MM.1S (cell line): Measurements from ENCODE around the gene RPL7L1.

Experiments used
- DNase-seq: peaks from one replicate; pipeline ENCODE4 v3.0.0-alpha.2; 2015
- H2AFZ ChIP-seq: fragments of 300-600 bp; sonication (generic); 2 replicates; pipeline ENCODE4 v1.6.0; 2016; ENCODE audit warnings: antibody characterized with exemption, low read length
- H3F3A ChIP-seq: fragments of 300-600 bp; sonication (generic); 2 replicates; pipeline ENCODE4 v1.6.1; 2016; ENCODE audit warnings: mild to moderate bottlenecking, antibody characterized with exemption, low read length, moderate library complexity, mixed read lengths; ENCODE audit not compliant: insufficient read depth
- H3K27ac ChIP-seq: fragments of 300-600 bp; sonication (generic); 2 replicates; pipeline ENCODE4 v1.5.1; 2016; ENCODE audit warnings: mild to moderate bottlenecking, low read length
- H3K27me3 ChIP-seq: fragments of 300-600 bp; sonication (generic); replicated peaks from 2 replicates; pipeline ENCODE4 v1.6.0; 2016; ENCODE audit warnings: low read length; ENCODE audit not compliant: insufficient read depth
- H3K36me3 ChIP-seq: fragments of 300-600 bp; sonication (generic); replicated peaks from 2 replicates; pipeline ENCODE4 v1.6.1; 2016; ENCODE audit warnings: mild to moderate bottlenecking, low read length, mixed read lengths; ENCODE audit not compliant: insufficient read depth
- H3K4me1 ChIP-seq: fragments of 300-600 bp; sonication (generic); 2 replicates; pipeline ENCODE4 v1.6.1; 2016; ENCODE audit warnings: low read length, mixed read lengths
- H3K4me2 ChIP-seq: fragments of 300-600 bp; sonication (generic); 2 replicates; pipeline ENCODE4 v1.6.0; 2016; ENCODE audit warnings: low read depth, low read length
- H3K4me3 ChIP-seq: fragments of 300-600 bp; sonication (generic); 2 replicates; pipeline ENCODE4 v1.5.1; 2016; ENCODE audit warnings: low read length, mixed read lengths
- H3K79me2 ChIP-seq: fragments of 300-600 bp; sonication (generic); 2 replicates; pipeline ENCODE4 v1.6.1; 2016; ENCODE audit warnings: mixed run types, low read length, mixed read lengths
- H3K9ac ChIP-seq: fragments of 300-600 bp; sonication (generic); 2 replicates; pipeline ENCODE4 v1.6.1; 2016; ENCODE audit warnings: low read length, mixed read lengths
- H3K9me2 ChIP-seq: fragments of 300-600 bp; sonication (generic); replicated peaks from 2 replicates; pipeline ENCODE4 v1.6.1; 2016; ENCODE audit warnings: mild to moderate bottlenecking, low read length, mixed read lengths; ENCODE audit not compliant: insufficient read depth
- H3K9me3 ChIP-seq: fragments of 300-600 bp; sonication (generic); replicated peaks from 2 replicates; pipeline ENCODE4 v1.6.1; 2016; ENCODE audit warnings: mild to moderate bottlenecking, low read length, mixed read lengths; ENCODE audit not compliant: insufficient read depth
- H4K20me1 ChIP-seq: fragments of 300-600 bp; sonication (generic); 2 replicates; pipeline ENCODE4 v1.6.1; 2016; ENCODE audit warnings: mild to moderate bottlenecking, low read length, moderate library complexity, mixed read lengths; ENCODE audit not compliant: insufficient read depth
- EZH2 ChIP-seq: fragments of 300-600 bp; sonication (generic); optimal IDR thresholded peaks from 2 replicates; pipeline ENCODE3; 2017; ENCODE audit warnings: low read depth, mild to moderate bottlenecking, antibody characterized with exemption, low read length, mixed read lengths
- EZH2phosphoT487 ChIP-seq: fragments of 300-600 bp; sonication (generic); IDR thresholded peaks from 2 replicates; pipeline ENCODE4 v1.6.1; 2018; ENCODE audit warnings: antibody characterized with exemption, low read length
- TF ChIP-seq, protein P1 (sequence below): fragments of 300-600 bp; sonication (generic); IDR thresholded peaks from 2 replicates; pipeline ENCODE4 v1.5.1; 2016; ENCODE audit warnings: antibody characterized with exemption, low read length, mixed read lengths

RPL7L1 gene

DNA sequence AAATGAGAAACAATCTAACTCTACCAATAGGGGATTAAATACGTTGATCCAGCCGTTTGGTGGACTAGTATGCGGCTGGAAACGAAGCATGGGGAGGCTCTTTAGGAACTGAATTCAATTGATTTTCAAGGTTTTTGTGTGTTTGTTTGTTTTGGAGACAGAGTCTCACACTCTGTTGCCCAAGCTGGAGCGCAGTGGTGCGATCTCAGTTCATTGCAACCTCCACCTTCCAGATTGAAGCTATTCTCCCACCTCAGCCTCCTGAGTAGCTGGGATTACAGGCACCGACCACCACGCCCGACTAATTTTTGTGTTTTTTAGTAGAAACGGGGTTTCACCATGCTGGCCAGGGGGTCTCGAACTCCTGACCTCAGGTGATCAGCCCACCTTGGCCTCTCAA is 57.0 kb downstream of the RPL7L1 start:
- H4K20me1 ChIP-seq, result no peaks in the 10 kb centered on the region; the same call in 1 of the 2 replicates
- H3K4me2 ChIP-seq, result no peak overlapping the region
- no peak overlapping the region for H3K9ac ChIP-seq
- no peaks in the 10 kb centered on the region for H3K9me3 ChIP-seq
- no peaks in the 10 kb centered on the region for H3K4me1 ChIP-seq
- H3K36me3 ChIP-seq, result peaks cover 5% of the 10 kb centered on the region; the same call in 1 of the 2 replicates
- no peak overlapping the region for H3K4me3 ChIP-seq
- H2AFZ ChIP-seq, result no peak overlapping the region
- H3K27me3 ChIP-seq, result no peaks in the 10 kb centered on the region
- no peak for DNase-seq
- no peaks in the 10 kb centered on the region for H3K9me2 ChIP-seq
- H3K79me2 ChIP-seq, result peaks cover 43% of the 10 kb centered on the region
- no peaks in the 10 kb centered on the region for H3F3A ChIP-seq
- TF ChIP-seq EZH2 (no peak), EZH2phosphoT487 (no peak)
- TF ChIP-seq, protein P1, sequence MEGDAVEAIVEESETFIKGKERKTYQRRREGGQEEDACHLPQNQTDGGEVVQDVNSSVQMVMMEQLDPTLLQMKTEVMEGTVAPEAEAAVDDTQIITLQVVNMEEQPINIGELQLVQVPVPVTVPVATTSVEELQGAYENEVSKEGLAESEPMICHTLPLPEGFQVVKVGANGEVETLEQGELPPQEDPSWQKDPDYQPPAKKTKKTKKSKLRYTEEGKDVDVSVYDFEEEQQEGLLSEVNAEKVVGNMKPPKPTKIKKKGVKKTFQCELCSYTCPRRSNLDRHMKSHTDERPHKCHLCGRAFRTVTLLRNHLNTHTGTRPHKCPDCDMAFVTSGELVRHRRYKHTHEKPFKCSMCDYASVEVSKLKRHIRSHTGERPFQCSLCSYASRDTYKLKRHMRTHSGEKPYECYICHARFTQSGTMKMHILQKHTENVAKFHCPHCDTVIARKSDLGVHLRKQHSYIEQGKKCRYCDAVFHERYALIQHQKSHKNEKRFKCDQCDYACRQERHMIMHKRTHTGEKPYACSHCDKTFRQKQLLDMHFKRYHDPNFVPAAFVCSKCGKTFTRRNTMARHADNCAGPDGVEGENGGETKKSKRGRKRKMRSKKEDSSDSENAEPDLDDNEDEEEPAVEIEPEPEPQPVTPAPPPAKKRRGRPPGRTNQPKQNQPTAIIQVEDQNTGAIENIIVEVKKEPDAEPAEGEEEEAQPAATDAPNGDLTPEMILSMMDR, result no peak
- H3K27ac ChIP-seq, result no peak overlapping the region

DNA sequence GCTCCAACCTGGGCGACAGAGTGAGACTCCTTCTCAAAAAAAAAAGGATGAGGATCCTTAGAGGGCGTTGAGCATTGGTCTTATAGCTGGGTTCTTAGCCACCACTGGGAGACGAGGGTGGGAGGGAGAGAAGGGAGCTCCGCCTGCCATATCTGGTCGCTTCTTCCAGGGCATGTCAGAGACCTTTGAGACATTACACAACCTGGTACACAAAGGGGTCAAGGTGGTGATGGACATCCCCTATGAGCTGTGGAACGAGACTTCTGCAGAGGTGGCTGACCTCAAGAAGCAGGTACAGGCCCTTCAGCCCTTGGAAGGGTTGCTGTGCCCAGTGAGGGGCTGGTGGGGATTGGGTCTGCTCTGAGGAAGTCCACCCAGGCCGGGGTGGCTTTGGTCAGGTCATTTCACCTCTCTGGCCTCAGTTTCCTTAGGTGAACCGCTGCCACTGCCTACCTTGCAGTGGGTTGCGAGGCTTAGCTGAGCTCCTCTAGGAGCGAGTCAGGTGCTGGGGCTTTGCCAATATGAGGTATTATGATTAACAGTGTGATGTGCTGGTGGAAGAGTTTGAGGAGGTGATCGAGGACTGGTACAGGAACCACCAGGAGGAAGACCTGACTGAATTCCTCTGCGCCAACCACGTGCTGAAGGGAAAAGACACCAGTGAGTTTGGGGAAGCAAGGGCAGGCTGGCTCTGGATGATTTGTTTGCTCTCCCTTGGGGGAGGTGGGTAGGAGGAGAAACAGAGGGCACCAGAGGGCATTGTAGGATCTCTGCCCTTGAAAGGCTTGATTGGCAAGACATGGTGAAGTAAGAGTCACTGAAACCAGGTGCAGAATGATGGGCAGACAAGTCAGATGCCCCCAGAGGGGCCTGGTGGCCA is 58.4 kb downstream of the RPL7L1 start:
- Histone ChIP-seq H3K27me3 (no peaks in the 10 kb centered on the region), H3K9me2 (no peaks in the 10 kb centered on the region), H4K20me1 (no peaks in the 10 kb centered on the region; the same call in 1 of the 2 replicates), H3K79me2 (peaks cover 30% of the 10 kb centered on the region), H3K36me3 (peaks cover 5% of the 10 kb centered on the region; the same call in 1 of the 2 replicates), H3K27ac (no peak overlapping the region), H3K4me1 (no peaks in the 10 kb centered on the region), H3K9me3 (no peaks in the 10 kb centered on the region), H3K4me3 (no peak overlapping the region), H3K4me2 (no peak overlapping the region), H3K9ac (no peak overlapping the region), H2AFZ (no peak overlapping the region), H3F3A (no peaks in the 10 kb centered on the region)
- no peak for DNase-seq
- no peak for TF ChIP-seq EZH2
- TF ChIP-seq, protein P1, result no peak
- TF ChIP-seq EZH2phosphoT487, result no peak

DNA sequence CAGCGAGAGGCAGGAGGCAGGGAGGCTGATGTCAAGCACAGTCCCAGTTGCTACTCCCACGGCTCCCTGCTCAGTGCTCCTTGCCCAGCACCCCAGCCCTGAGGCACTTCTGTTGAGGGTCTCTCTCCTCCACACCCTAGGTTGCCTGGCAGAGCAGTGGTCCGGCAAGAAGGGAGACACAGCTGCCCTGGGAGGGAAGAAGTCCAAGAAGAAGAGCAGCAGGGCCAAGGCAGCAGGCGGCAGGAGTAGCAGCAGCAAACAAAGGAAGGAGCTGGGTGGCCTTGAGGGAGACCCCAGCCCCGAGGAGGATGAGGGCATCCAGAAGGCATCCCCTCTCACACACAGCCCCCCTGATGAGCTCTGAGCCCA is 59.0 kb downstream of the RPL7L1 start:
- H4K20me1 ChIP-seq, result no peaks in the 10 kb centered on the region; the same call in 1 of the 2 replicates
- no peaks in the 10 kb centered on the region for H3K9me2 ChIP-seq
- H3K27me3 ChIP-seq, result no peaks in the 10 kb centered on the region
- no peak overlapping the region for H3K4me2 ChIP-seq
- peaks cover 5% of the 10 kb centered on the region; the same call in 1 of the 2 replicates for H3K36me3 ChIP-seq
- H3K27ac ChIP-seq, result no peak overlapping the region
- no peaks in the 10 kb centered on the region for H3K4me1 ChIP-seq
- H3K4me3 ChIP-seq, result no peak overlapping the region
- no peak for TF ChIP-seq EZH2phosphoT487
- TF ChIP-seq EZH2, result no peak
- TF ChIP-seq, protein P1, result no peak
- H3K9ac ChIP-seq, result no peak overlapping the region
- H3F3A ChIP-seq, result no peaks in the 10 kb centered on the region
- peaks cover 24% of the 10 kb centered on the region for H3K79me2 ChIP-seq
- DNase-seq, result no peak
- H3K9me3 ChIP-seq, result no peaks in the 10 kb centered on the region
- H2AFZ ChIP-seq, result no peak overlapping the region
